ENCODE results near the gene FAM13A.
"Not testable (repeated sequence)": the region's sequence is repeated elsewhere in the genome, so short reads cannot be mapped to it uniquely, and the experiment has no call there.

FAM13A gene

DNA sequence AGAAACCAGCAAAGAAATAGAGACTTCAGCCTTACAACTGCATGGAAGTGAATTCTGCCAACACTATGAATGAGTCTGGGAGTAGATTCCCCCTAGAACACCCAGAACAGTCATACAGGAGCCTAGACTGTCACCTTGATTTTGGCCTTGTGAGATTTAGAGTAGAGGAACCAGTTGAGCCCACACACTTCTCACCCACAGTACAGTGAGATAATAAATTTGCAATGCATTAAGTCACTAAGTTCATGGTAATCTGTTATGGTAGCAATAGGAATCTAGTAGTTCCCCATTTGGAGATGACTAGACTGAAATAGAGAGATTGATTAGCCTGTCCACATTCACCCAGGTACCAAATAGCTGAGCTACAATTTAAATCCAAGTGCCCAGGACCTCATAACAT, 59.0 kb downstream of the FAM13A start:
- DNase-seq = no peak

DNA sequence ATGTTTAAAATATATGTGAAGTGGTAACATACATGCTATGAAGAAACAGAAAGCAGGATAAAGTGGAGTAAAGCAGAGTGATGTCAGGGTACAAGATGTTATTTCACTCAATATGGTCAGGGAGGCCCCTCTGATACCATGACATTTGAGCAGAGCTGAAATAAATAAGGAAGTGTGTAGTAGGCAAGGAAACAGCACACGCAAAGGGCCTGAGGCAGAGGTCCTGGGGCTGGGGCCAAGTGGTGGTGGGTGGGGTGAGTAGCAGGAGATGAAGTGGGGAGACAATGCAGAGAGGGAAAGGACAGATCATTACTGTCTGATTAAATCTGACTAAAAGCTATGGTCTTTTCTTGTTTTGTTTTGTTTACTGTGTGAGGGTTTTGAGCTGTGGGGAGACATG, 61.1 kb downstream of the FAM13A start:
- DNase-seq = no peak

GRCh38 chr4:88995257-88995656, 61.7 kb downstream of the FAM13A start:
- DNase-seq = not testable (repeated sequence)

DNA sequence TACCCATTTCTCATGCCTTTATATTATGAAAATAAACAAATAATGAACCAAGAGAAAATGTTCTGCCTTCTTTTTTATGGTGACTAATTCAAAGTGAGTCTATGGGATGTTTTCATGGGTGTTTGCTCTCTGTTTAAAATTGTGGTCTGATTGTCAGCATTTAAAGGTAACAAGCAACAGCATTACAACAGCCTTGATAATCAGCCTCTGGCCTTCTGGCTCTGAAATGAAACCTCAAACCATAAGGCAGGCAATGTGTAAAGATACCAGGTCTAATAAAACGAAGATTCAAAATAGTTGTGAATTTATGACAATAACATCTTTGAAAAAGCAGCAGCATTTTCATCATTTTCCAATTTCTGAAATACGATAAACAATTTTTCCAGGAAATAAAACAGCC, 63.7 kb downstream of the FAM13A start:
- no peak for DNase-seq

GRCh38 chr4:88991746-88992145, 65.2 kb downstream of the FAM13A start:
- no peak for DNase-seq

- no peak for DNase-seq
These were observed 67.0 kb downstream of the FAM13A start for GRCh38 chr4:88989990-88990389.

GRCh38 chr4:88985088-88985773, 71.8 kb downstream of the FAM13A start:
- DNase-seq = no peak

DNA sequence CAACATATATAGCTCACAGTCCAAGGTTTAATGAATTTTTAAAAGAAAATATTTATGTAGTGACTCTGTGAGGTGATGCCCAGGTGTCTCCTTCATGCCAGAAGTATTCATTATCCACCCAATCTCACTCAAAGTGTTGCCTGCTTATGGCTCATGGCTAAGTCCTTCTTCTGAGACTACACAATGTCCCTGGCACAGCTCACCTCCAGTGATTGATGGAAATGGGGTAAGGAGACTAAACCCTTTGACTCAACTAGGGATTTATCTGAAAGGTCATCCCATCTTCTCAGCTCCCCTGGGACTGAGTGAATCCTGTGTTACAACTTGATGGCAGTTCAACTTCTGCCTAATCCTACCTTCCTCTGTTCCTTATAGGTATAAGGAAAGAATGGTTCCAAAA, 74.2 kb downstream of the FAM13A start:
- DNase-seq = no peak

- no peak for DNase-seq
These were observed 75.0 kb downstream of the FAM13A start for GRCh38 chr4:88981993-88982392.

DNA sequence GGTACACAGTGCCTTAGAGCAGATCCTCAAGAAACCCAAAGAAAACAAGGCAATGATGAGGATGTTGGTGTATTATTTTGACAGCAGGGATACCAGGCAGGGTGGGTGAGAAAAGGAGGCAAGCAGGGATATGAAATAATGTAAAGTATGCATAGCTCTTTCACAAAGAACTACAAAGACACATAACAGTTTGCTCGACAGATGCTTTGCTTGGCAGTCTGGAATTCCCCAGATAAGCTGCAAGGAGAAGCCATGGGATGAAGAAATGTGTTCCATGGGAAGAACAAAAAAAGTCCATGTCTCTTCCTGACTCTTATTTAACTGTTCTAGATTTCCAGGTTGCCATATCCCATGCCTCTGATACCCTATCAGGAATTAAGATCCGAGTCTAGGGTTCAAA, 75.4 kb downstream of the FAM13A start:
- no peak for DNase-seq

GRCh38 chr4:88979276-88979675, 77.7 kb downstream of the FAM13A start:
- DNase-seq = no peak

- DNase-seq = no peak
These were observed 80.3 kb downstream of the FAM13A start for GRCh38 chr4:88976775-88977035.

- DNase-seq = no peak
These were observed 80.8 kb downstream of the FAM13A start for GRCh38 chr4:88975958-88976774.

- DNase-seq = no peak
These were observed 85.4 kb downstream of the FAM13A start for GRCh38 chr4:88971536-88971935.

DNA sequence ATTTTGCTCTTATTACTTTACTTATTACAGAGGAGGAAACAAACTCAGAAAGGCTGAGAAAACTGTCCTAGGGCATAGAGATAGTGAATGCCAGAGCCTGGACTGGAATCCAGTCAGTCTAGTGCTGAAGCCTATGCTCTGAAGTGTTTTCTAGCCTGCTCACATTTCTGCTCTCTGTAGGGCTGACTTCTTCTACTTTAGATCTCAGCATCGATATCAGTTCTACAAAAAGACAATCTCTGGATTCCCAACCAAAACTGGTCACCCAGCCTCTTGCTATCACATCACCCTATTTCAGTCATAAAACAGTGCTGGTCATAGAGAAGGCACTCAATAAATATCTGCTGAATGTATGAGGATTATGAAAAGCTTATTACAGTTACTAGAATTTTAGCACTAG, 87.2 kb downstream of the FAM13A start:
- DNase-seq = no peak

DNA sequence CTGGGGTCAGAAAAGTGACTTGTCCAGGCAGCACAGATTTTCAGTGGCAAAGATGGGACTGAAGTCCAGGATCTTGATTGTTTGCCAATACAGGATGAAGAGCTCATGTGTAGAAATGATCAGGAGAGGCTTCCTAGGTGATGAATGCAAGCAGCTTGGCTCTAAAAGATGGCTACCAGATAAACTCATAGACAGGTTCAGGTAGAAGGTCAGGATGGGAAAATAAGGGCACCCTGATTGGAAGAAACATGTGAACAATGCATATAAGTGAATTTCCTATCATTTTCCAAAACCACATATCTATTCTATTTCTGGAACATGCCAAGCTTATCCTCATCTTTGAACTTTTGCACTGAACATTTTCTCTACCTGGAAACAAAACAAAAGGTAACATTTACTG, 87.7 kb downstream of the FAM13A start:
- no peak for DNase-seq

DNA sequence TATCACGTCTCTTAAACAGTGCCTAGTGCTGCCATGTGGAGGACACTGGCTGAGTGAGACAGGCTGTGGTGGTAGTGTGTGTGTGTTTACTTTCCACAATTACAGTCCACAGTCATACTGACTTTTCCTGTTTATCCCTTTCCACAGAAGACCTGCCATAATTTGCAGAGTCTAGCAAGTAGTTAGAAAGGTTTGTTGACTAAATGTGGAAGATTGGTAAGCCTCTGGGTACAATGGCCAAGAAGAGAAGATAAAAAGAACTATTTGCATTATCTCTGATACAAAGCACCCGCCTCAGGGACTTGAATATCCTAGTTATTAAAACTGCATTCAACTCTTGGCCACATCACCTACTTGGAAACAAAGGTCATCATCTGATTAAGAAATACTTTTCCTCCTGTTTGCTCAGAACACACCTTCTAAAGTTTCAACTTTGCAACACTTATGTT, 89.1 kb downstream of the FAM13A start:
- DNase-seq = no peak

DNA sequence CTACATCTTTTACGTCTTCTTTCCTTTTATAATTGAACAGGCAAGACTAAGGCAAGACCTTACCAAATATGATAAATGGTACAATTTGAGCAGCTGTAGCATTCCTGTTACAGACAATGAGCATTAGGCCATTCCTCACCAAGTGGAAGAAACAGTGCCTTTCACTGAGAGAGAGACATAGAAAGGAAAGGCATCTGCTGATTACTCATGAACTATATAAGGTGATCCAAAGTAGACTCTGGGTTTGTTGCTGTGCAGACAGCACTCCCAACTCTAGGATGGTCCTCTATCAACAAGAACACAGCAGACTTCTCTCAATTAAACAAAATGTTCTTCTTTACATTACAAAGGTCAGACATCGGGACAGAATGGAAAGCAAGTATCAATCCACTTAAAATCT, 91.9 kb downstream of the FAM13A start:
- no peak for DNase-seq

GRCh38 chr4:88964450-88964849, 92.5 kb downstream of the FAM13A start:
- DNase-seq = no peak

DNA sequence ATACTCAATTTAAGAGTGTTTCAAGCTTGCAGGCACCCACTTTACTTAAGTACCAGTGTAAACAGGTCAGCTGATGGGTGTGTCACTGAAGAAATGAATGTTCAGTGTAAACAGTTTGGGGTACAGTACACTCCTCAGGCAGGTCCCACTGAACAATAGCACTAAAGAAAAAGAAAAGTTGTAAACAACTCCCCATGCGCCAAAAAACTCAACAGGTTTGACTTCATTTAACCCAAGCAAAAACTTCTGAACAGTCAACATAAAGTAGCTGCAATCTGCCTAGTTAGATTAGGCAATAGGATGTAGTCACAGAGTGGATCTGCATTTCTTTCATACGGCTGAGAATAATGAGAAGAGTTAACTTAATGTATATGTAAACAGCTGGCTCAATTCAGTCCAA, 93.2 kb downstream of the FAM13A start:
- DNase-seq = no peak

- DNase-seq = no peak
These were observed 94.6 kb downstream of the FAM13A start for GRCh38 chr4:88962396-88962795.

GRCh38 chr4:88960576-88960975, 96.4 kb downstream of the FAM13A start:
- DNase-seq = no peak

GRCh38 chr4:88958080-88958479, 98.9 kb downstream of the FAM13A start:
- DNase-seq = no peak

DNA sequence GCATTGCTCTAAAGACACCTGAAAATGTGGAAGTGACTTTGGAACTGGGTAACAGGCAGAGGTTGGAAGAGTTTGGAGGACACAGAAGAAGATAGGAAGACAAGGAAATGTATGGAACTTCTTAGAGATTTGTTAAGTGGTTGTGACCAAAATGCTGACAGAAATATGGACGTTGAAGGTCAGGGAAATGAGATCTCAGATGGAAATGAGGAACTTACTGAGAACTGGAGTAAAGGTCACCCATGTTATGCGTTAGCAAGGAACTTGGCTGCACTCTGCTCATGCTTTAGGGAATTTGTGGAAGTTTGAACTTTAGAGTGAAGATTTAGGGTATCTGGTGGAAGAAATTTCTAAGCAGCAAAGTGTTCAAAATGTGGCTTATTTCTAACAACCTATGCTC, 99.4 kb downstream of the FAM13A start:
- no peak for DNase-seq
